DND-41 (cell line): ENCODE results near the gene MAGEA2B.
"Not testable (repeated sequence)": the region's sequence is repeated elsewhere in the genome, so short reads cannot be mapped to it uniquely, and the experiment has no call there.

Source experiments
- ATAC-seq: fragments of 200-7000 bp; cut with Tn5 transposase; 3 replicates; pipeline ENCODE4 v1.9.1; 2021; ENCODE audit warnings: low read depth; ENCODE audit not compliant: insufficient read depth
- DNase-seq: peaks from one replicate; pipeline ENCODE4 v3.0.0-alpha.2; 2020
- H2AFZ ChIP-seq: 2 replicates; pipeline ENCODE4 v1.6.0; 2012; ENCODE audit warnings: low read depth, low read length
- H3K27ac ChIP-seq: 2 replicates; pipeline ENCODE4 v1.5.1; 2012; ENCODE audit warnings: low read length, inconsistent platforms
- H3K27me3 ChIP-seq: fragments of 200-600 bp; sonication (generic); 2 replicates; pipeline ENCODE4 v1.6.0; 2012; ENCODE audit warnings: low read length, mild to moderate bottlenecking, inconsistent platforms; ENCODE audit not compliant: insufficient read depth, poor library complexity
- H3K36me3 ChIP-seq: 2 replicates; pipeline ENCODE4 v1.5.1; 2012; ENCODE audit warnings: low read length, inconsistent platforms; ENCODE audit not compliant: insufficient read depth
- H3K4me1 ChIP-seq: 2 replicates; pipeline ENCODE4 v1.5.1; 2012; ENCODE audit warnings: mild to moderate bottlenecking, low read length; ENCODE audit not compliant: insufficient read depth
- H3K4me2 ChIP-seq: 2 replicates; pipeline ENCODE4 v1.6.0; 2012; ENCODE audit warnings: mild to moderate bottlenecking, moderate library complexity, low read length, inconsistent platforms; ENCODE audit not compliant: insufficient read depth
- H3K4me3 ChIP-seq, 2 experiments: fragments of 200-600 bp in 1 of 2; shearing (Covaris generic) in 1 of 2; 2 replicates each; pipeline ENCODE4 v1.5.1; 2012 to 2016; ENCODE audit warnings: inconsistent platforms in 2 of 2, low read length in 2 of 2, mild to moderate bottlenecking in 2 of 2, low read depth in 1 of 2, moderate library complexity in 1 of 2
- H3K79me2 ChIP-seq: 2 replicates; pipeline ENCODE4 v1.6.0; 2012; ENCODE audit warnings: low read length, inconsistent platforms; ENCODE audit not compliant: insufficient read depth
- H3K9ac ChIP-seq: 2 replicates; pipeline ENCODE4 v1.6.0; 2012; ENCODE audit warnings: low read depth, mild to moderate bottlenecking, inconsistent platforms, low read length, moderate library complexity
- H3K9me3 ChIP-seq: 2 replicates; pipeline ENCODE4 v1.5.1; 2012; ENCODE audit warnings: low read length, moderate library complexity, mild to moderate bottlenecking, inconsistent platforms; ENCODE audit not compliant: insufficient read depth, severe bottlenecking
- H4K20me1 ChIP-seq: 2 replicates; pipeline ENCODE4 v1.6.0; 2012; ENCODE audit warnings: low read length; ENCODE audit not compliant: insufficient read depth
- EZH2 ChIP-seq: IDR thresholded peaks from 3 replicates; pipeline ENCODE4 v1.6.1; 2012; ENCODE audit warnings: borderline replicate concordance, low read depth, mild to moderate bottlenecking, moderate library complexity, low read length, inconsistent platforms; ENCODE audit not compliant: severe bottlenecking
- TF ChIP-seq, protein P1 (sequence below): IDR thresholded peaks from 2 replicates; pipeline ENCODE4 v1.5.1; 2012; ENCODE audit warnings: borderline replicate concordance, low read length, moderate library complexity, mild to moderate bottlenecking; ENCODE audit not compliant: poor library complexity, severe bottlenecking; ENCODE audit errors: extremely low read depth

Gene MAGEA2B

DNA sequence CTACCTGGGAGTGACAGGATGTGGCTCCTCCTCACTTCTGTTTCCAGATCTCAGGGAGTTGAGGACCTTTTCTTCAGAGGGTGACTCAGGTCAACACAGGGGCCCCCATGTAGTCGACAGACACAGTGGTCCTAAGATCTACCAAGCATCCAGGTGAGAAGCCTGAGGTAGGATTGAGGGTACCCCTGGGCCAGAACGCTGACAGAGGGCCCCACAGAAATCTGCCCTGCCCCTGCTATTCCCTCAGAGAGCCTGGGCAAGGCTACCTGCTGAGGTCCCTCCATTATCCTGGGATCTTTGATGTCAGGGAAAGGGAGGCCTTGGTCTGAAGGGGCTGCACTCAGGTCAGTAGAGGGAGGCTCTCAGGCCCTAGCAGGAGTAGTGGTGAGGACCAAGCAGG lies 20.7 kb downstream of the MAGEA2B start:
- H3K79me2 ChIP-seq, result no peaks in the 10 kb centered on the region
- ATAC-seq (no peak), DNase-seq (no peak)
- no peaks in the 10 kb centered on the region for H3K36me3 ChIP-seq
- no peak overlapping the region for H3K4me2 ChIP-seq
- no peak overlapping the region for H3K4me3 ChIP-seq
- TF ChIP-seq, protein P1, sequence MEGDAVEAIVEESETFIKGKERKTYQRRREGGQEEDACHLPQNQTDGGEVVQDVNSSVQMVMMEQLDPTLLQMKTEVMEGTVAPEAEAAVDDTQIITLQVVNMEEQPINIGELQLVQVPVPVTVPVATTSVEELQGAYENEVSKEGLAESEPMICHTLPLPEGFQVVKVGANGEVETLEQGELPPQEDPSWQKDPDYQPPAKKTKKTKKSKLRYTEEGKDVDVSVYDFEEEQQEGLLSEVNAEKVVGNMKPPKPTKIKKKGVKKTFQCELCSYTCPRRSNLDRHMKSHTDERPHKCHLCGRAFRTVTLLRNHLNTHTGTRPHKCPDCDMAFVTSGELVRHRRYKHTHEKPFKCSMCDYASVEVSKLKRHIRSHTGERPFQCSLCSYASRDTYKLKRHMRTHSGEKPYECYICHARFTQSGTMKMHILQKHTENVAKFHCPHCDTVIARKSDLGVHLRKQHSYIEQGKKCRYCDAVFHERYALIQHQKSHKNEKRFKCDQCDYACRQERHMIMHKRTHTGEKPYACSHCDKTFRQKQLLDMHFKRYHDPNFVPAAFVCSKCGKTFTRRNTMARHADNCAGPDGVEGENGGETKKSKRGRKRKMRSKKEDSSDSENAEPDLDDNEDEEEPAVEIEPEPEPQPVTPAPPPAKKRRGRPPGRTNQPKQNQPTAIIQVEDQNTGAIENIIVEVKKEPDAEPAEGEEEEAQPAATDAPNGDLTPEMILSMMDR, result no peak
- TF ChIP-seq EZH2, result no peak
- no peaks in the 10 kb centered on the region for H3K4me1 ChIP-seq
- no peak overlapping the region for H3K9ac ChIP-seq
- no peak overlapping the region for H3K27ac ChIP-seq
- H2AFZ ChIP-seq, result no peak overlapping the region
- H3K27me3 ChIP-seq, result no peaks in the 10 kb centered on the region
- H3K9me3 ChIP-seq, result no peaks in the 10 kb centered on the region
- no peaks in the 10 kb centered on the region for H4K20me1 ChIP-seq

DNA sequence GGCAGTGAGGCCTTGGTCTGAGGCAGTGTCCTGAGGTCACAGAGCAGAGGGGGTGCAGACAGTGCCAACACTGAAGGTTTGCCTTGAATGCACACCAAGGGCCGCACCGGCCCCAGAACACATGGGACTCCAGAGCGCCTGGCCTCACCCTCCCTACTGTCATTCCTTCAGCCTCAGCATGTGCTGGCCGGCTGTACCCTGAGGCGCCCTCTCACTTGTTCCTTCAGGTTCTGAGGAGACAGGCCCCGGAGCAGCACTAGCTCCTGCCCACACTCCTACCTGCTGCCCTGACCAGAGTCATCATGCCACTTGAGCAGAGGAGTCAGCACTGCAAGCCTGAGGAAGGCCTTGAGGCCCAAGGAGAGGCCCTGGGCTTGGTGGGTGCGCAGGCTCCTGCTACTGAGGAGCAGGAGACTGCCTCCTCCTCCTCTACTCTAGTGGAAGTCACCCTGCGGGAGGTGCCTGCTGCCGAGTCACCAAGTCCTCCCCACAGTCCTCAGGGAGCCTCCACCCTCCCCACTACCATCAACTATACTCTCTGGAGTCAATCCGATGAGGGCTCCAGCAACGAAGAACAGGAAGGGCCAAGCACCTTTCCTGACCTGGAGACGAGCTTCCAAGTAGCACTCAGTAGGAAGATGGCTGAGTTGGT lies 21.6 kb downstream of the MAGEA2B start:
- H3K79me2 ChIP-seq, result no peaks in the 10 kb centered on the region
- no peak overlapping the region for H3K9ac ChIP-seq
- H3K4me1 ChIP-seq, result no peaks in the 10 kb centered on the region
- H3K9me3 ChIP-seq, result no peaks in the 10 kb centered on the region
- H3K36me3 ChIP-seq, result no peaks in the 10 kb centered on the region
- no peak overlapping the region for H3K4me3 ChIP-seq
- no peaks in the 10 kb centered on the region for H4K20me1 ChIP-seq
- no peak overlapping the region for H3K4me2 ChIP-seq
- no peaks in the 10 kb centered on the region for H3K27me3 ChIP-seq
- DNase-seq (no peak), ATAC-seq (no peak)
- TF ChIP-seq EZH2, result no peak
- H2AFZ ChIP-seq, result no peak overlapping the region
- no peak overlapping the region for H3K27ac ChIP-seq

DNA sequence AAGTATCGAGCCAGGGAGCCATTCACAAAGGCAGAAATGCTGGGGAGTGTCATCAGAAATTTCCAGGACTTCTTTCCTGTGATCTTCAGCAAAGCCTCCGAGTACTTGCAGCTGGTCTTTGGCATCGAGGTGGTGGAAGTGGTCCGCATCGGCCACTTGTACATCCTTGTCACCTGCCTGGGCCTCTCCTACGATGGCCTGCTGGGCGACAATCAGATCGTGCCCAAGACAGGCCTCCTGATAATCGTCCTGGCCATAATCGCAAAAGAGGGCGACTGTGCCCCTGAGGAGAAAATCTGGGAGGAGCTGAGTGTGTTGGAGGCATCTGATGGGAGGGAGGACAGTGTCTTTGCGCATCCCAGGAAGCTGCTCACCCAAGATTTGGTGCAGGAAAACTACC lies 22.1 kb downstream of the MAGEA2B start:
- H3K27me3 ChIP-seq, H3K4me2 ChIP-seq, H4K20me1 ChIP-seq, H2AFZ ChIP-seq, H3K27ac ChIP-seq, H3K4me3 ChIP-seq, H3K9me3 ChIP-seq, H3K4me1 ChIP-seq, ATAC-seq, DNase-seq, H3K9ac ChIP-seq, H3K79me2 ChIP-seq, H3K36me3 ChIP-seq: not testable (repeated sequence)

DNA sequence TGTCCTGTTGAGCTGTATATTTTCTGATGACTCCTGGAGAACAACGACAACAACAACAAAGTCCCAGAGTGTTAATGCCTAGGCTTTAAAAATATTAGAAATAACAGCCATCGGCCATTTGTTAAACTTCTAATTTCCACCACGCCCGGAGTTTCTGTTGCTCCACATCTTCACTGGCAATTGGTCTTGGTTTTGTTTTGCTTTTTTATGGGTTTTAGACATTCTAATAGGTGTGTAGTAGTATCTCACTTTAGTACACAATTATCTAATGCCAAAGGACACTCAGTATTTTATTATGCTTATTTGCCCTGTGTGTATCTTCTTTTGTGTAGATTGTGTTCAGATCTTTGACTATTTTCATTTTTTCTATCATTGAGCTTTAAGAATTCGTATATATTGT lies 24.1 kb downstream of the MAGEA2B start:
- TF ChIP-seq, protein P1, result no peak
- no peak for TF ChIP-seq EZH2
- H3K4me3 ChIP-seq, result no peak overlapping the region
- H3K9me3 ChIP-seq, result no peaks in the 10 kb centered on the region
- no peaks in the 10 kb centered on the region for H3K4me1 ChIP-seq
- H4K20me1 ChIP-seq, result no peaks in the 10 kb centered on the region
- H3K4me2 ChIP-seq, result no peak overlapping the region
- H3K27me3 ChIP-seq, result no peaks in the 10 kb centered on the region
- no peak for DNase-seq
- H3K9ac ChIP-seq, result no peak overlapping the region
- H3K27ac ChIP-seq, result no peak overlapping the region
- ATAC-seq, result no peak
- H2AFZ ChIP-seq, result no peak overlapping the region
- no peaks in the 10 kb centered on the region for H3K79me2 ChIP-seq
- H3K36me3 ChIP-seq, result no peaks in the 10 kb centered on the region

DNA sequence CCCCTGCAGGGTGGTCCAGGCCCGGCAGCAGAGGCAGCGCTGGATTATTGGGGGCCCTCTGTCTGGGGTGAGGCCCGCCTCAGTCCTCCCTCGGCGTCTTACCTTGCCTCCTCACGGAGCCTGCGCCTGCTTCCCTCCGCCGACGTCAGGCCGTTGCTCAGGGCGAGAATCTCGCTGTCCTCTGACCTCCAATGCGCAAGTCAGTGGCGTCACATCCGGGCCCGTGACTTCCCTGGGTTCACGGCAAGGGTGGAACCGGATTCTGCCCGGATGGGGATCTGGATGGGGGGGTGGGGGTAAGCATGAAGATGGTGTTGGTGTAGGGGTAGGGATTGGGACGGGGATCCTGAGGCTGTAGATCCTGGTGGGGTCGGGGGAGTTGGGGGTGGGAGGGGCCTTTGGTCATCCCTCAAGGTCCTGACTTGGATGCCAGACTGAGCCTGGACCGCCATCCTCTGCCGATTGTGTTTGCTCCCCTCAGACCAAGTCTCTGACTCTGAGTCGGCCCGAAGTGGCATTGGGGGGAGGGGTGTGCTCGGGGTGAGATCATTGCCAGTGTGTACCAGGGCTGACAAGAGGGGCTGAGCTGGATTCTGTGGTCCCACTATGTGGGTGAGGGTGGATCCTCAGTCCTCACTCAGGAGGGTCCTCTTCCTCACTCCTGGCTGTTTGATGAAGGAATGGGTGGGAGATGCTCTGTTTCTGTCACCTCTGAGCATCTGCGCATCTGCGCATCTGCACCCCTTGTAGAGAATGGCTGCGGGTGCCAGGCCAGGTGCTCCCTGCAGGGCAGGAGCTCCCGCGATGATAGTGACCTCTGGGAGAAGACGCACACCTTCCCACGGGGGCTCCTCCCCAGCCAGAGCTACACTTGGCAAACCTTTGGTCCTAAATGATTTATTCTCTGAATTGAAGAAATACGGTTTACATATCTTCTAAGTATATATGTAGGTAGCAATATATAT lies 39.5 kb downstream of the MAGEA2B start, which contains the start of gene MAGEA2:
Gene MAGEA2 (minus strand): TSS at position 157 of the 965 bp plus-strand sequence. CDS start 2,479 bp downstream, outside the sequence.
- not testable (repeated sequence) for H3K9ac ChIP-seq, H3K4me2 ChIP-seq, H3K27ac ChIP-seq, H3K9me3 ChIP-seq, ATAC-seq, DNase-seq, H3K36me3 ChIP-seq, H4K20me1 ChIP-seq, H3K4me3 ChIP-seq, H3K79me2 ChIP-seq, H2AFZ ChIP-seq, H3K4me1 ChIP-seq, H3K27me3 ChIP-seq

DNA sequence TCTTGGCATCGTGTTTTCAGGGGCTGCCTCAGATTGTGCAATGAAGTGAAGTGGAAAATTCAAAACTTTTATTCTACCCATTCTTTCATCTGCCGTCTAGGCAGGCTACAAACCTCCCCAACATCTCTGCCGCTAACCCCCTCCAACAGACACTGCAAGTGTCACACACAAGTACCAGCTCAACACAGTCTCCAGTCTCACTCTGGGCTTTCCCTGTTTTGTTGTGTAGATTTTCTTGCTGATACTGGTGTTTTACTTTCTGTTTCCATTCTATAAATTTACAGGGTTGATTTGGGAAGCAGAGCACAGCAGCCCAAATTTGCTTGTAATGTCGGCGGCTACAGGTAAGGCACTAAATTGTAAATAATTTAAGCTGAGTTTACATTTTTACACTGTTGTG lies 40.4 kb downstream of the MAGEA2B start:
- DNase-seq, ATAC-seq: not testable (repeated sequence)

More for the DNA sequence above, 40.4 kb downstream of the MAGEA2B start:
- not testable (repeated sequence) for H4K20me1 ChIP-seq, H3K4me2 ChIP-seq, H3K4me1 ChIP-seq, H3K27ac ChIP-seq, H3K4me3 ChIP-seq, H3K27me3 ChIP-seq, H3K79me2 ChIP-seq, H3K36me3 ChIP-seq, H3K9ac ChIP-seq, H2AFZ ChIP-seq, H3K9me3 ChIP-seq
